Duodenal mucosa (tissue), 2 donors: Measurements from ENCODE around the gene CLRN2.
"Not testable (repeated sequence)": the region's sequence is repeated elsewhere in the genome, so short reads cannot be mapped to it uniquely, and the experiment has no call there.

Experiments used
- H3K27ac ChIP-seq: one replicate; pipeline ENCODE4 v1.7.0; 2013; ENCODE audit warnings: low read depth, low read length
- H3K27me3 ChIP-seq, 2 donors: one replicate each; pipeline ENCODE4 v1.7.0; 2013; ENCODE audit warnings: low read length in 2 of 2, control low read depth in 1 of 2; ENCODE audit not compliant: insufficient read depth in 2 of 2, control insufficient read depth in 1 of 2
- H3K36me3 ChIP-seq, 2 donors: one replicate each; pipeline ENCODE4 v1.7.0; 2013; ENCODE audit warnings: low read length in 2 of 2, control low read depth in 1 of 2; ENCODE audit not compliant: insufficient read depth in 2 of 2, control insufficient read depth in 1 of 2
- H3K4me1 ChIP-seq, 2 donors: one replicate each; pipeline ENCODE4 v1.7.0; 2013; ENCODE audit warnings: low read length in 2 of 2, control low read depth in 1 of 2; ENCODE audit not compliant: insufficient read depth in 2 of 2, control insufficient read depth in 1 of 2
- H3K4me3 ChIP-seq, 2 donors: one replicate each; pipeline ENCODE4 v1.7.0; 2013; ENCODE audit warnings: low read length in 2 of 2, low read depth in 1 of 2
- H3K9ac ChIP-seq, 2 donors: one replicate each; pipeline ENCODE4 v1.7.0; 2013; ENCODE audit warnings: low read length in 2 of 2, low read depth in 1 of 2
- H3K9me3 ChIP-seq, 2 donors: one replicate each; pipeline ENCODE4 v1.7.0; 2013; ENCODE audit warnings: low read length in 2 of 2, control low read depth in 1 of 2; ENCODE audit not compliant: control insufficient read depth in 1 of 2

Gene CLRN2

GRCh38 chr4:17537060-17537459 lies 22.1 kb downstream of the CLRN2 start:
- H3K4me1 ChIP-seq, H3K9me3 ChIP-seq, H3K4me3 ChIP-seq, H3K27ac ChIP-seq, H3K27me3 ChIP-seq, H3K9ac ChIP-seq, H3K36me3 ChIP-seq: not testable (repeated sequence)

- H3K4me3 ChIP-seq: no peak overlapping the region
- no peaks in the 10 kb centered on the region for H3K27me3 ChIP-seq
- no peaks in the 10 kb centered on the region for H3K9me3 ChIP-seq
- H3K36me3 ChIP-seq: no peaks in the 10 kb centered on the region
- no peak overlapping the region for H3K9ac ChIP-seq
- H3K4me1 ChIP-seq: no peaks in the 10 kb centered on the region
- no peak overlapping the region for H3K27ac ChIP-seq
Measured at GRCh38 chr4:17544205-17544604, 29.2 kb downstream of the CLRN2 start.

GRCh38 chr4:17544831-17545234 lies 29.9 kb downstream of the CLRN2 start:
- Histone ChIP-seq H3K4me3 (no peak overlapping the region), H3K36me3 (no peaks in the 10 kb centered on the region), H3K27me3 (no peaks in the 10 kb centered on the region), H3K27ac (no peak overlapping the region), H3K9ac (no peak overlapping the region), H3K4me1 (no peaks in the 10 kb centered on the region), H3K9me3 (no peaks in the 10 kb centered on the region)

- Histone ChIP-seq H3K4me1 (no peaks in the 10 kb centered on the region), H3K27me3 (no peaks in the 10 kb centered on the region), H3K27ac (no peak overlapping the region), H3K4me3 (no peak overlapping the region), H3K36me3 (no peaks in the 10 kb centered on the region), H3K9me3 (no peaks in the 10 kb centered on the region), H3K9ac (no peak overlapping the region)
Measured at GRCh38 chr4:17545374-17546140, 30.6 kb downstream of the CLRN2 start.

- Histone ChIP-seq H3K4me3 (no peak overlapping the region), H3K9me3 (no peaks in the 10 kb centered on the region), H3K9ac (no peak overlapping the region), H3K4me1 (no peaks in the 10 kb centered on the region), H3K27me3 (no peaks in the 10 kb centered on the region), H3K27ac (no peak overlapping the region), H3K36me3 (no peaks in the 10 kb centered on the region)
Measured at GRCh38 chr4:17546222-17546621, 31.3 kb downstream of the CLRN2 start.

GRCh38 chr4:17546678-17547077 lies 31.7 kb downstream of the CLRN2 start:
- Histone ChIP-seq H3K4me1 (no peaks in the 10 kb centered on the region), H3K4me3 (no peak overlapping the region), H3K36me3 (no peaks in the 10 kb centered on the region), H3K9me3 (no peaks in the 10 kb centered on the region), H3K27me3 (no peaks in the 10 kb centered on the region), H3K27ac (no peak overlapping the region), H3K9ac (no peak overlapping the region)

- Histone ChIP-seq H3K4me1 (no peaks in the 10 kb centered on the region), H3K36me3 (no peaks in the 10 kb centered on the region), H3K27me3 (peaks cover 0 to 8% of the 10 kb centered on the region in 2 donors), H3K9ac (no peak overlapping the region), H3K4me3 (no peak overlapping the region), H3K27ac (no peak overlapping the region), H3K9me3 (no peaks in the 10 kb centered on the region)
Measured at GRCh38 chr4:17550549-17550948, 35.6 kb downstream of the CLRN2 start.

- Histone ChIP-seq H3K9ac (no peak overlapping the region), H3K9me3 (no peaks in the 10 kb centered on the region), H3K27me3 (peaks cover 0 to 8% of the 10 kb centered on the region in 2 donors), H3K27ac (no peak overlapping the region), H3K4me1 (no peaks in the 10 kb centered on the region), H3K4me3 (no peak overlapping the region), H3K36me3 (no peaks in the 10 kb centered on the region)
Measured at GRCh38 chr4:17552427-17552826, 37.5 kb downstream of the CLRN2 start.

- H3K27ac ChIP-seq: no peak overlapping the region
- H3K4me3 ChIP-seq: no peak overlapping the region
- H3K27me3 ChIP-seq: peaks cover 0 to 8% of the 10 kb centered on the region in 2 donors
- H3K36me3 ChIP-seq: no peaks in the 10 kb centered on the region
- H3K4me1 ChIP-seq: no peaks in the 10 kb centered on the region
- H3K9ac ChIP-seq: no peak overlapping the region
- H3K9me3 ChIP-seq: no peaks in the 10 kb centered on the region
Measured at GRCh38 chr4:17554568-17554967, 39.6 kb downstream of the CLRN2 start.

- peaks cover 0 to 8% of the 10 kb centered on the region in 2 donors for H3K27me3 ChIP-seq
- no peaks in the 10 kb centered on the region for H3K4me1 ChIP-seq
- no peak overlapping the region for H3K4me3 ChIP-seq
- no peak overlapping the region for H3K27ac ChIP-seq
- no peaks in the 10 kb centered on the region for H3K9me3 ChIP-seq
- H3K9ac ChIP-seq: no peak overlapping the region
- no peaks in the 10 kb centered on the region for H3K36me3 ChIP-seq
Measured at GRCh38 chr4:17556498-17556897, 41.5 kb downstream of the CLRN2 start.
